Mesenchymal stem cell (in vitro differentiated cells and primary cell): ENCODE measurements around the gene NCKAP1.
A peak's percentile ranks its signal among the peaks of the same experiment; 100 is the strongest.

Experiments used
- DNase-seq: peaks from one replicate; pipeline ENCODE4 v3.0.0-alpha.2; 2013
- H2AFZ ChIP-seq: one replicate; pipeline ENCODE4 v1.6.1; 2013; ENCODE audit warnings: low read depth, mild to moderate bottlenecking, control low read depth, inconsistent platforms, low read length, moderate library complexity
- H2AK5ac ChIP-seq: 2 replicates; pipeline ENCODE4 v1.6.1; 2013; ENCODE audit warnings: low read length, moderate library complexity, mild to moderate bottlenecking, inconsistent platforms; ENCODE audit not compliant: severe bottlenecking
- H2BK120ac ChIP-seq: one replicate; pipeline ENCODE4 v1.6.1; 2013; ENCODE audit warnings: low read depth, mild to moderate bottlenecking, inconsistent platforms, low read length, moderate library complexity
- H2BK12ac ChIP-seq, 2 experiments: one replicate each; pipeline ENCODE4 v1.6.1; 2013; ENCODE audit warnings: inconsistent platforms in 2 of 2, low read length in 2 of 2, mild to moderate bottlenecking in 2 of 2, moderate library complexity in 2 of 2, control low read depth in 1 of 2
- H2BK15ac ChIP-seq: one replicate; pipeline ENCODE4 v1.6.1; 2013; ENCODE audit warnings: mild to moderate bottlenecking, low read depth, inconsistent platforms; ENCODE audit not compliant: poor library complexity, severe bottlenecking
- H2BK5ac ChIP-seq: 2 replicates; pipeline ENCODE4 v1.6.1; 2013; ENCODE audit warnings: low read depth, mild to moderate bottlenecking, low read length, control low read depth, inconsistent platforms; ENCODE audit not compliant: poor library complexity, severe bottlenecking
- H3K14ac ChIP-seq, 2 experiments: one replicate each; pipeline ENCODE4 v1.6.1; 2013; ENCODE audit warnings: inconsistent platforms in 2 of 2, low read length in 2 of 2, control low read depth in 1 of 2, mild to moderate bottlenecking in 1 of 2, moderate library complexity in 1 of 2
- H3K18ac ChIP-seq, 2 experiments: one replicate each; pipeline ENCODE4 v1.6.1; 2013; ENCODE audit warnings: inconsistent platforms in 2 of 2, low read length in 2 of 2, control low read depth in 1 of 2, low read depth in 1 of 2, mild to moderate bottlenecking in 1 of 2
- H3K23ac ChIP-seq, 2 experiments: one replicate each; pipeline ENCODE4 v1.6.1; 2013; ENCODE audit warnings: inconsistent platforms in 2 of 2, low read length in 2 of 2, mild to moderate bottlenecking in 2 of 2, moderate library complexity in 2 of 2, control low read depth in 1 of 2
- H3K27ac ChIP-seq: 2 replicates; pipeline ENCODE4 v1.5.1; 2013; ENCODE audit warnings: mild to moderate bottlenecking, moderate library complexity, low read length, control low read depth, inconsistent platforms; ENCODE audit not compliant: poor library complexity, severe bottlenecking
- H3K27me3 ChIP-seq, 2 experiments: 2 replicates each; pipeline versions ENCODE4 v1.6.1 to v1.7.0; 2013; ENCODE audit warnings: low read length in 2 of 2, mild to moderate bottlenecking in 2 of 2, moderate library complexity in 2 of 2, control low read depth in 1 of 2, inconsistent platforms in 1 of 2; ENCODE audit not compliant: control insufficient read depth in 1 of 2, insufficient read depth in 1 of 2
- H3K36me3 ChIP-seq, 2 experiments: 2 replicates each; pipeline versions ENCODE4 v1.6.1 to v1.7.0; 2013; ENCODE audit warnings: low read length in 2 of 2, control low read depth in 1 of 2, inconsistent platforms in 1 of 2, low read depth in 1 of 2, mild to moderate bottlenecking in 1 of 2; ENCODE audit not compliant: insufficient read depth in 2 of 2, control insufficient read depth in 1 of 2
- H3K4ac ChIP-seq, 2 experiments: one replicate each; pipeline ENCODE4 v1.6.1; 2013; ENCODE audit warnings: inconsistent platforms in 2 of 2, low read length in 2 of 2, mild to moderate bottlenecking in 2 of 2, moderate library complexity in 2 of 2, control low read depth in 1 of 2, low read depth in 1 of 2
- H3K4me1 ChIP-seq: 2 replicates; pipeline ENCODE4 v1.6.1; 2013; ENCODE audit warnings: low read depth, low read length, control low read depth; ENCODE audit not compliant: control insufficient read depth, insufficient read depth
- H3K4me2 ChIP-seq: 2 replicates; pipeline ENCODE4 v1.6.1; 2013; ENCODE audit warnings: low read length, mild to moderate bottlenecking, inconsistent platforms; ENCODE audit not compliant: poor library complexity, severe bottlenecking
- H3K4me3 ChIP-seq, 2 experiments: 2 replicates each; pipeline versions ENCODE4 v1.5.1 to v1.7.0; 2013; ENCODE audit warnings: low read length in 2 of 2, mild to moderate bottlenecking in 2 of 2, control low read depth in 1 of 2, low read depth in 1 of 2; ENCODE audit not compliant: insufficient read depth in 1 of 2
- H3K79me1 ChIP-seq: replicated peaks from 2 replicates; pipeline ENCODE4 v1.6.1; 2013; ENCODE audit warnings: mild to moderate bottlenecking, control low read depth, low read length, inconsistent platforms; ENCODE audit not compliant: poor library complexity, severe bottlenecking
- H3K9ac ChIP-seq: 2 replicates; pipeline ENCODE4 v1.7.0; 2013; ENCODE audit warnings: mild to moderate bottlenecking, low read length, moderate library complexity
- H3K9me3 ChIP-seq: 2 replicates; pipeline ENCODE4 v1.7.0; 2013; ENCODE audit warnings: mild to moderate bottlenecking, low read length; ENCODE audit not compliant: control insufficient read depth
- H4K8ac ChIP-seq: one replicate; pipeline ENCODE4 v1.6.1; 2013; ENCODE audit warnings: inconsistent platforms, mild to moderate bottlenecking, low read length, moderate library complexity
- H4K91ac ChIP-seq: one replicate; pipeline ENCODE4 v1.6.1; 2013; ENCODE audit warnings: mild to moderate bottlenecking, low read length, inconsistent platforms
- WGBS: methylation state at CpG from one replicate; pipeline ENCODE4 v1.1.7; 2013; ENCODE audit warnings: mixed read lengths; 5-methylcytosine and 5-hydroxymethylcytosine counted together

Gene NCKAP1

DNA sequence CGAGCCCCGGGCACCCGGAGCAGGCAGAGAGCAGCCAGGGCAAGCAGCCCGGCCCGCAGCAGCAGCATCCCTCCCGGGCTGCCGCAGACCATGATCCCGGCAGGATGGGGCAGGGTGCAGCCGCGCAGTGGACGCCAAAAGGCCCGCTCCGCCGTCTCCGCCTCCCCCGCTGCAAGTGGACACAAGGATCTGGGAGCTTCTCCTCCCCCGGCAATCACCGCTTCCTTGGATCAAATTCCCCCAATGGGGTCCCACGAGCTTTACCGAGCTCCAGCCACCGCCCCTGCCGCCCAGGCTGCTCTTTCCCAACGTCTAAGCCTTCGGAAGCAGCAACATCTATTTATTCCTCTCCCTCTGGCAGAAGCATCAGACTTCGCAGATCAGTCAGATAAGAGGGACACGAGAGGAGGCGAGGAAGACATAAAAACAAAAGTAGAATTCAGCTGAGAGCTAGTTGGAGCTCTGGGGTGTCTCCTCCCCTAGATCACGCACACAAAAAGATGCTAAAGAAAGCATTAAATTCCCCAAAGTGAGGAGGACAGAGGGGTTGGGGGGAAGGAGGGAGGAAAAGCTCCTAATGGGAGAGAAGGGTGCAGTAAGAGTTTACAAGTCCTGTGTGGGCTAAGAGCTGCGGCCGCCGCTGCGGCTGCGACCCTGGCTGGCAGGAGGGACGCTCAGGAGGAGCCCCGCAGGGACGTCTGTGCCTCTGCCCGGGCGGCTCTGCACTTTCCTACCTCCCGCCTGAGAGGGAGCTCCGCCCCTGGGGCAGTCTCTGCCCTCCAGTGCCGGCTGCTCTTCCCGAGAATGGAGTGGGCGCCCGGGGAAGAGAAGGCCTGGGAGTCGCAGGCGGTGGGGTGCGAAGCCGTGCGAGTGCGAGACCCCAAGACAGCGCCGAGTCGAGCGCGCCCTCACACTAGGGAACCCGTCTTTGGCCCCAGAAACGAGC is 171.5 kb downstream of the NCKAP1 start, which contains the start of gene FRZB:
FRZB (minus strand) TSS at position 177 of the 946 bp plus-strand sequence; CDS start at position 92, 85 bp downstream.
- H2BK5ac ChIP-seq: no peak within 1 kb of the TSS
- H2BK15ac ChIP-seq: peak within 1 kb of the TSS; percentile 91
- peak within 1 kb of the TSS; percentile 57 to 88 for H3K4me3 ChIP-seq
- peak within 1 kb of the TSS; percentile 73 for H3K4ac ChIP-seq
- peak within 1 kb of the TSS; percentile 92 for H4K8ac ChIP-seq
- no peaks in the 10 kb centered on the region for H3K9me3 ChIP-seq
- H3K36me3 ChIP-seq: no peaks in the 10 kb centered on the region
- H3K27me3 ChIP-seq: peaks cover 0 to 11% of the 10 kb centered on the region in 2 experiments
- peak within 1 kb of the TSS; percentile 88 to 94 for H3K18ac ChIP-seq
- H3K9ac ChIP-seq: peak within 1 kb of the TSS; percentile 79
- peak within 1 kb of the TSS; percentile 97 for H2BK120ac ChIP-seq
- peak within 1 kb of the TSS in 1 of 2 experiments; percentile 94 for H3K14ac ChIP-seq
- peak within 1 kb of the TSS in 1 of 2 experiments; percentile 99 for H3K23ac ChIP-seq
- no peak within 1 kb of the TSS for H3K27ac ChIP-seq
- peak within 1 kb of the TSS; percentile 88 for H4K91ac ChIP-seq
- H3K4me1 ChIP-seq: peaks cover 13% of the 10 kb centered on the region
- no peaks in the 10 kb centered on the region for H3K79me1 ChIP-seq
- H2AFZ ChIP-seq: peak within 1 kb of the TSS; percentile 83
- peak; percentile 90 for DNase-seq
- H2BK12ac ChIP-seq: peak within 1 kb of the TSS; percentile 18 to 90
- 2% methylated on average over 51 of the region's 57 CpGs for WGBS
- no peak within 1 kb of the TSS for H2AK5ac ChIP-seq
- peak within 1 kb of the TSS; percentile 99 for H3K4me2 ChIP-seq

DNA sequence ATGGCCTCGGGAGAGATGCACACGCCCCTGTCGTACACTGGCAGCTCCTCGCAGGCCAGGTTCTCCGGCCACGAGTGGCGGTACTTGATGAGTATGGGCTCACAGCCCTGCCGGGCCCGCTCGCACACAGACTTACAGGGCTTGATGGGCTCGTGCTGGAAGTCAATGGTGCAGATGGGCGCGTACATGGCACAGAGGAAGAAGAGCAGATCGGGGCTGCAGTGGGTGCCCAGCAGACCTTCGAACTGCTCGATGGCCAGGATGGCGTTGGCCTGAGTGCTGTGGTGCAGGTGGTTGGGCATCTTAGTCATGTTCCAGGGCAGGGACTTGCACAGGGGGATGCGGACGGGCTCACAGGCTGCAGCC is 172.2 kb downstream of the NCKAP1 start:
- H2AK5ac ChIP-seq: no peak overlapping the region
- peak; percentile 48 for DNase-seq
- WGBS: 7% methylated on average over 19 of the region's 19 CpGs

DNA sequence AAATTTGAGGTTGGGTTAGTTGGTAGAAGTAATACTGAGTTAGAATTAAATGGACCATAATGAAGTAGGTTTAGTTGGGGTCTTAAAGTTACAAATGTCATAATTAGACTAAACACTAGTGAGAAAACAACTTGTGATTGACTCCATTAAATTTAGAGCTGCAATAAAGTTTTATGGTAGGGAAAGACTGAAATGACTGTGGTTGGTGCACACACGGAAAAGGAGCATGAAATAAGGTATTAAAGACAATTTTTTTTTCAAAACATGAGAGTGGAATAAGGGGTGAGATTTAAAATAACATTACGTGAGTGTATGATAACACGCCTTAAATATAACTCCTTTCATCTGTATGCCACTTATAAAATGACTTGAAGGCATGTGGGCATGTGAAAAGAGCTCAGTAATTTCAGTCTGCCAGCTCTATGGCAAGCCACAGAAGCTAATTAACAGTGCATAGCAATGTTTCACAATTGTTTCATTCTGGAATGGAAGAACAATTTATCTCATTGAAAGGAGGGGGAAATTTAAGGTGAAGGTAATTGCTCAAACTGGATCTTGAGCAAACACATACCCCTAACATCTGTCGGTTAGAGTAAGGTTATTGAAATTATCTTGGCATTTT is 173.2 kb downstream of the NCKAP1 start:
- Histone ChIP-seq H2BK120ac (no peak overlapping the region), H3K18ac (no peak overlapping the region), H3K27me3 (peaks cover 0 to 11% of the 10 kb centered on the region in 2 experiments), H2BK5ac (no peak overlapping the region), H3K4ac (no peak overlapping the region), H2BK12ac (no peak overlapping the region), H3K23ac (no peak overlapping the region), H2AFZ (no peak overlapping the region), H2BK15ac (no peak overlapping the region), H3K4me2 (no peak overlapping the region), H3K79me1 (no peaks in the 10 kb centered on the region), H3K9ac (no peak overlapping the region), H3K9me3 (no peaks in the 10 kb centered on the region), H3K4me3 (no peak overlapping the region), H3K36me3 (no peaks in the 10 kb centered on the region), H4K8ac (no peak overlapping the region), H3K27ac (no peak overlapping the region), H2AK5ac (no peak overlapping the region), H3K14ac (no peak overlapping the region), H4K91ac (no peak overlapping the region), H3K4me1 (peaks cover 13% of the 10 kb centered on the region)
- WGBS: 68% methylated on average over 2 of the region's 4 CpGs
- no peak for DNase-seq

More for the DNA sequence above, 172.2 kb downstream of the NCKAP1 start:
- Histone ChIP-seq H4K91ac (no peak overlapping the region), H3K18ac (peak overlapping the region; percentile 52 to 94), H3K4me2 (peak overlapping the region; percentile 99), H3K27me3 (peaks cover 0 to 11% of the 10 kb centered on the region in 2 experiments), H2BK15ac (no peak overlapping the region), H3K4me3 (peak overlapping the region; percentile 38 to 88), H3K4ac (peak overlapping the region; percentile 22 to 42), H4K8ac (no peak overlapping the region), H3K23ac (peak overlapping the region in 1 of 2 experiments; percentile 99), H3K79me1 (no peaks in the 10 kb centered on the region), H3K14ac (peak overlapping the region in 1 of 2 experiments; percentile 94), H2AFZ (peak overlapping the region; percentile 74), H3K9me3 (no peaks in the 10 kb centered on the region), H3K4me1 (peaks cover 13% of the 10 kb centered on the region), H2BK12ac (peak overlapping the region in 1 of 2 experiments; percentile 90), H3K9ac (peak overlapping the region; percentile 24), H2BK5ac (no peak overlapping the region), H3K27ac (no peak overlapping the region), H3K36me3 (no peaks in the 10 kb centered on the region), H2BK120ac (no peak overlapping the region)

DNA sequence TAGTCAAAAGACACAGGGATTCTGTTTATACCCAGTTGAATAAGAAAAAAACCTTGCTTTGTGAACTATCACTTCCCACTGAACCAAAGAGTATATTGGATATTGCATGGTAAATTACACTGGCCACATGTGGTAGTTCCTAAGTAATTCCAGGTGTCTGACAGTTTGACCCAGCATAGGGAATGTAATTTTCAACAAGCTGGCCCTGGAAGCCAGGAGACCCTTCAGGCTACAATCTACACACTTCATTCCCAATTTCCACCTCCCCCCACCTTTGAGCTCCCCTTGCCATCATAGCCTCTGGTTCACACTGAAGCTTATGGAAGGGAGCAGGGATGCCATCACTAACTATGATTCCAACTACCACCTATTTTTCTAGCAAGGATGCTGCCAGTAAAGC is 174.6 kb downstream of the NCKAP1 start:
- Histone ChIP-seq H3K14ac (no peak overlapping the region), H3K79me1 (no peaks in the 10 kb centered on the region), H2BK15ac (peak overlapping the region; percentile 50), H3K4me1 (peaks cover 13% of the 10 kb centered on the region), H3K9ac (no peak overlapping the region), H3K36me3 (no peaks in the 10 kb centered on the region), H3K4me2 (no peak overlapping the region), H4K8ac (no peak overlapping the region), H3K27ac (no peak overlapping the region), H3K9me3 (no peaks in the 10 kb centered on the region), H2BK120ac (no peak overlapping the region), H3K4me3 (no peak overlapping the region), H2BK5ac (no peak overlapping the region), H2BK12ac (no peak overlapping the region), H4K91ac (no peak overlapping the region), H2AK5ac (no peak overlapping the region), H3K4ac (no peak overlapping the region), H3K27me3 (peaks cover 0 to 11% of the 10 kb centered on the region in 2 experiments), H3K23ac (no peak overlapping the region), H2AFZ (no peak overlapping the region), H3K18ac (peak overlapping the region in 1 of 2 experiments; percentile 18)
- no peak for DNase-seq
